Esophagus (tissue), 2 donors: Measurements from ENCODE around the gene RNASEH2C. TPM values are rescaled to one million over a fixed set of nuclear protein-coding genes. Genes with fewer than 3 reads are reported as not detected.
"Not testable (repeated sequence)": the region's sequence is repeated elsewhere in the genome, so short reads cannot be mapped to it uniquely, and the experiment has no call there.

Source experiments
- H3K27ac ChIP-seq, 2 donors: one replicate each; pipeline ENCODE4 v1.5.1; 2013; ENCODE audit warnings: low read depth in 2 of 2, mild to moderate bottlenecking in 2 of 2, inconsistent platforms in 1 of 2, low read length in 1 of 2, moderate library complexity in 1 of 2
- H3K27me3 ChIP-seq, 2 donors: one replicate each; pipeline ENCODE4 v1.6.1; 2013; ENCODE audit warnings: low read length in 2 of 2, control low read depth in 1 of 2, mild to moderate bottlenecking in 1 of 2; ENCODE audit not compliant: insufficient read depth in 2 of 2, control insufficient read depth in 1 of 2
- H3K36me3 ChIP-seq, 2 donors: one replicate each; pipeline ENCODE4 v1.6.1; 2013; ENCODE audit warnings: low read length in 1 of 2; ENCODE audit not compliant: control insufficient read depth in 2 of 2, insufficient read depth in 2 of 2
- H3K4me1 ChIP-seq, 2 donors: one replicate each; pipeline ENCODE4 v1.6.1; 2013; ENCODE audit warnings: low read length in 1 of 2; ENCODE audit not compliant: control insufficient read depth in 2 of 2, insufficient read depth in 2 of 2
- H3K4me3 ChIP-seq, 2 donors: one replicate each; pipeline ENCODE4 v1.5.1; 2013; ENCODE audit warnings: low read length in 2 of 2, mild to moderate bottlenecking in 2 of 2, low read depth in 1 of 2, moderate library complexity in 1 of 2
- H3K9me3 ChIP-seq, 2 donors: one replicate each; pipeline ENCODE4 v1.6.1; 2013; ENCODE audit warnings: mild to moderate bottlenecking in 2 of 2, low read depth in 1 of 2, low read length in 1 of 2, moderate library complexity in 1 of 2; ENCODE audit not compliant: control insufficient read depth in 2 of 2, insufficient read depth in 1 of 2
- WGBS, 2 donors: extraction: QIAGEN DNeasy Blood & Tissue Kit; methylation state at CpG; one replicate each; pipeline ENCODE4 v1.1.7; 2013; 5-methylcytosine and 5-hydroxymethylcytosine counted together
- polyA plus RNA-seq, 2 donors: library from polyadenylated mRNA; stranded (reverse); fragments of 200-250 nt; gene quantifications; one replicate each; pipeline ENCODE4 v1.2.3, GENCODE V29; 2013
- donor health status: healthy with polysubstance abuse.
- donor health status: Bipolar disorder and iron deficiency.

Gene RNASEH2C
- polyA plus RNA-seq, 2 donors: 26.3 to 41.8 TPM

- peaks cover 0 to 6% of the 10 kb centered on the region in 2 donors for H3K4me1 ChIP-seq
- H3K27me3 ChIP-seq: no peaks in the 10 kb centered on the region
- WGBS, 2 donors: 47 to 49% methylated on average over 8 of the region's 8 CpGs
- peak overlapping the region in 1 of 2 donors; percentile 37 for H3K27ac ChIP-seq
- no peaks in the 10 kb centered on the region for H3K9me3 ChIP-seq
- H3K4me3 ChIP-seq: no peak overlapping the region
- no peaks in the 10 kb centered on the region for H3K36me3 ChIP-seq
Observed at GRCh38 chr11:65698205-65698604, 22.4 kb downstream of the RNASEH2C start.

GRCh38 chr11:65696802-65697552, 23.6 kb downstream of the RNASEH2C start:
- WGBS, 2 donors: 86 to 87% methylated on average over 5 of the region's 5 CpGs

DNA sequence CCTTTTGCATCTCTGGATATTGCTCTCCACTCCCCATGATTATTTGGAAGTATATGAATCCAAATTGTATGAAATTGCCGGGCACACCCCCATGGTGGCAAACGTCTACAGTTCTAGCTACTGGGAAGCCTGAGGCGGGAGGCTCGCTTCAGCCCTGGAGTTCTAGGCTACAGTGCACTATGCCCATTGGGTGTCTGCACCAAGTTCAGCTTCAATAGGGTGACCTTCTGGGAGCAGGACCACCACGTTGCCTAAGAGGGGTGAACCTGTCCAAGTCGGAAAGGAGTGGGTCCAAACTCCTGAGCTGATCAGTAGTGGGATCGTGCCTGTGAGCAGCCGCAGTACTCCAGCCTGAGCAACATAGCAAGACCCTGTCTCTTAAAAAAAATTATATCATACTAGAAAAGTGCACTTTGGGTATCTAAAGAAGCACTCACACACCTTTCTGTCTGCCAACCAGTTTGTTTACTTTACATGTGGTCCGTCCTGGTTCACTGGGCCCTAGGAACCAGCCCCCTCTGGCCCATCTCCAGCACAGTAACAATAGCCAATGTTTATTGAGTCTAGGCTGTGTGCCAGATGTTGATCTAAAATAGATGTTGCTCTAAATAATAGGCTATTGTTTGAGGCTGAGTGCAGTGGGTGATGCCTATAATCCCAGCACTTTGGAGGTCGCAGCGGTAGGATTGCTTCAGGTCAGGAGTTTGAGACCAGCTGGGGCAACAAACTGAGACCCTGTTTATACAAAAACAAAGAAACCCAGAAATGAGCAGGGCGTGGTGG, 24.9 kb downstream of the RNASEH2C start:
- no peaks in the 10 kb centered on the region for H3K9me3 ChIP-seq
- no peaks in the 10 kb centered on the region for H3K27me3 ChIP-seq
- H3K36me3 ChIP-seq: no peaks in the 10 kb centered on the region
- WGBS, 2 donors: 61 to 63% methylated on average over 12 of the region's 12 CpGs
- peak overlapping the region; percentile 15 to 16 for H3K27ac ChIP-seq
- no peak overlapping the region for H3K4me3 ChIP-seq
- H3K4me1 ChIP-seq: peaks cover 0 to 6% of the 10 kb centered on the region in 2 donors

More at GRCh38 chr11:65696802-65697552, 23.6 kb downstream of the RNASEH2C start:
- Histone ChIP-seq H3K27ac (no peak overlapping the region), H3K4me3 (no peak overlapping the region), H3K9me3 (no peaks in the 10 kb centered on the region), H3K36me3 (no peaks in the 10 kb centered on the region), H3K4me1 (peaks cover 0 to 6% of the 10 kb centered on the region in 2 donors), H3K27me3 (no peaks in the 10 kb centered on the region)

DNA sequence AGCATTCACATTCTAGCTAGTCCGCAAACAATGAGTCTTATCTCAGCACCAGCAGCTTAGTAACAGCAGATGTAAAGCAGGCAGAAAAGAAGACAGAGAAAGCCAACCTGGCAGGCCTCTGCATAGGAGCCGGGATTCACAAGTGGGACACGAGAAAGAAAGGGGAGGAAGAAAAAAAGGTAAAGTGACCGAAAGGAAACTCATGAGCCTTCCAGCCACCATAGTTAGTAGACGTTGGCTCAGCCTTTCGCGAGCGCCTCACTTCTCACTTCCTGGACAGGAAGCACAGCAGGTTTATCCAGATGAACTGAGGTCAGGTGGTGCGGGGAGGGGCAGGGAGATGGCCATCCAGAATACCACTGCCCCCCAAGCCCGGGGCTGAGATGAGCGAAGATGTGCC, 28.2 kb downstream of the RNASEH2C start:
- Histone ChIP-seq H3K27me3 (no peaks in the 10 kb centered on the region), H3K36me3 (no peaks in the 10 kb centered on the region), H3K4me1 (peaks cover 0 to 4% of the 10 kb centered on the region in 2 donors), H3K4me3 (no peak overlapping the region), H3K27ac (peak overlapping the region in 1 of 2 donors; percentile 47), H3K9me3 (no peaks in the 10 kb centered on the region)
- 55 to 64% methylated on average over 11 of the region's 11 CpGs for WGBS, 2 donors

- H3K9me3 ChIP-seq, H3K4me3 ChIP-seq, H3K27ac ChIP-seq, H3K4me1 ChIP-seq, H3K27me3 ChIP-seq, H3K36me3 ChIP-seq: not testable (repeated sequence)
- WGBS, 2 donors: 90% methylated on average over 8 of the region's 8 CpGs
Observed at GRCh38 chr11:65691847-65692246, 28.8 kb downstream of the RNASEH2C start.

GRCh38 chr11:65685981-65686380, 34.6 kb downstream of the RNASEH2C start:
- peak overlapping the region in 1 of 2 donors; percentile 55 for H3K27ac ChIP-seq
- no peaks in the 10 kb centered on the region for H3K4me1 ChIP-seq
- WGBS, 2 donors: 77% methylated on average over 8 of the region's 8 CpGs
- H3K27me3 ChIP-seq: no peaks in the 10 kb centered on the region
- H3K36me3 ChIP-seq: no peaks in the 10 kb centered on the region
- H3K9me3 ChIP-seq: no peaks in the 10 kb centered on the region
- H3K4me3 ChIP-seq: no peak overlapping the region

DNA sequence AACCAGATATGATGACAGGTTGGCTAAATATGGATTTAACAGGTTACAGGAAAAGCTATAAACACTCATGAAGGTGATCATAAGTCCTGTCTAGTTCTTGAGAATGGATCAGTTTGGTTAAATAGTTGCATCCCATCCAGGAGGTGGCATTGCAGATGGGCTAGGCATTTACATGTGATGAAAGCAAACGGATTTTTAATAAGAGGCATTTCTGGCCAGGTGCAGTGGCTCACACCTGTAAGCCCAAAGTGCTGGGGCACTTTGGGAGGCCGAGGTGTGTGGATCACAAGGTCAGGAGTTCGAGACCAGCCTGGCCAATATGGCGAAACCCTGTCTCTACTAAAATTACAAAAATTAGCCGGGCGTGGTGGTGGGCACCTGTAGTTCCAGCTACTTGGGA, 37.1 kb downstream of the RNASEH2C start:
- H3K9me3 ChIP-seq, H3K27ac ChIP-seq, H3K4me3 ChIP-seq, H3K36me3 ChIP-seq, H3K4me1 ChIP-seq, H3K27me3 ChIP-seq: not testable (repeated sequence)
- 81 to 82% methylated on average over 6 of the region's 6 CpGs for WGBS, 2 donors

GRCh38 chr11:65680192-65680743, 40.3 kb downstream of the RNASEH2C start:
- H3K36me3 ChIP-seq: no peaks in the 10 kb centered on the region
- no peaks in the 10 kb centered on the region for H3K4me1 ChIP-seq
- no peak overlapping the region for H3K27ac ChIP-seq
- H3K27me3 ChIP-seq: no peaks in the 10 kb centered on the region
- H3K4me3 ChIP-seq: no peak overlapping the region
- WGBS, 2 donors: 78 to 81% methylated on average over 5 of the region's 5 CpGs
- no peaks in the 10 kb centered on the region for H3K9me3 ChIP-seq

- no peaks in the 10 kb centered on the region for H3K27me3 ChIP-seq
- no peaks in the 10 kb centered on the region for H3K36me3 ChIP-seq
- H3K4me3 ChIP-seq: no peak overlapping the region
- no peaks in the 10 kb centered on the region for H3K4me1 ChIP-seq
- H3K9me3 ChIP-seq: no peaks in the 10 kb centered on the region
- no peak overlapping the region for H3K27ac ChIP-seq
- WGBS, 2 donors: 93 to 96% methylated on average over 1 to 2 of the region's 2 CpGs
Observed at GRCh38 chr11:65672982-65673381, 47.6 kb downstream of the RNASEH2C start.
